ENCODE measurements around the gene AANAT. TPM values are rescaled to one million over a fixed set of nuclear protein-coding genes. Genes with fewer than 3 reads are reported as not detected.
A peak's percentile ranks its signal among the peaks of the same experiment; 100 is the strongest.

Gene AANAT
- total RNA-seq (2021) (0.65 TPM in 1 of 2 replicates, not detected in the other), Bru-seq, nascent RNA (percentile 15 among the genes with signal in this experiment), BruChase-seq, experiment 1, labeled RNA remaining after a 2-hour chase (percentile 16 among the genes with signal in this experiment), BruChase-seq, experiment 2, labeled RNA remaining after a 6-hour chase (percentile 12 among the genes with signal in this experiment)
- long read RNA-seq, result 0 reads

DNA sequence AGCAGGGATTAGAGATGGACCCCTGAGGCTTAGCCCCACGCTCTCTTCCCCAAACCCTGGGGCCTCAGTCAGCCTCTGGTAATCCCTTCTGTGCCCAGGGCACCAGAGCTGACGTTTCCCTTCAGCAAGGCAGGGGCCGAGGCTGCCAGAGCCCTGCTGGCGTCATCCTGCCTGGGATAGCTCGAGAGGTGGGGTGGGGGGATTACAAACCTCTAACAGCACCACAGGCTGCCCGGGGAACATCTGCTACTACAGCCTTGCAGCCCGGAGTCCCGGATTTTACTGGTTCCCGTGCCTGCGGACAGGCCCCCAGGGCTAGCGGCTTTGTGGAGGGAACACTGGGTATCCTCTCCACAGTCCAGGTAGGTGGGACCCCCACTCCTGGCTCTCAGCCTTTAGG is at the start of gene AANAT:
Gene AANAT, plus strand, starts transcription at position 238 of the 400 bp plus-strand sequence. CDS start 1,144 bp downstream, outside the sequence.
- intact Hi-C loops (cut with micrococcal nuclease; ENCODE audit: unreplicated experiment), result loop anchor here (1.0 to 10.0 kb wide), 3 partner anchors 80 to 597 kb away; partner anchors contain the start of gene MXRA7
- no peaks in the 10 kb centered on the region for H3K27me3 ChIP-seq (ENCODE audit: insufficient read depth, low read depth)
- TF ChIP-seq, protein P1, sequence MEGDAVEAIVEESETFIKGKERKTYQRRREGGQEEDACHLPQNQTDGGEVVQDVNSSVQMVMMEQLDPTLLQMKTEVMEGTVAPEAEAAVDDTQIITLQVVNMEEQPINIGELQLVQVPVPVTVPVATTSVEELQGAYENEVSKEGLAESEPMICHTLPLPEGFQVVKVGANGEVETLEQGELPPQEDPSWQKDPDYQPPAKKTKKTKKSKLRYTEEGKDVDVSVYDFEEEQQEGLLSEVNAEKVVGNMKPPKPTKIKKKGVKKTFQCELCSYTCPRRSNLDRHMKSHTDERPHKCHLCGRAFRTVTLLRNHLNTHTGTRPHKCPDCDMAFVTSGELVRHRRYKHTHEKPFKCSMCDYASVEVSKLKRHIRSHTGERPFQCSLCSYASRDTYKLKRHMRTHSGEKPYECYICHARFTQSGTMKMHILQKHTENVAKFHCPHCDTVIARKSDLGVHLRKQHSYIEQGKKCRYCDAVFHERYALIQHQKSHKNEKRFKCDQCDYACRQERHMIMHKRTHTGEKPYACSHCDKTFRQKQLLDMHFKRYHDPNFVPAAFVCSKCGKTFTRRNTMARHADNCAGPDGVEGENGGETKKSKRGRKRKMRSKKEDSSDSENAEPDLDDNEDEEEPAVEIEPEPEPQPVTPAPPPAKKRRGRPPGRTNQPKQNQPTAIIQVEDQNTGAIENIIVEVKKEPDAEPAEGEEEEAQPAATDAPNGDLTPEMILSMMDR (conservative IDR thresholded peaks at IDR 0.05), result no peak
- no peak for TF ChIP-seq EZH2 (IDR thresholded peaks at IDR 0.05; ENCODE audit: low read depth)
- H3K36me3 ChIP-seq (ENCODE audit: low read depth), result no peaks in the 10 kb centered on the region
- no peak for DNase-seq
- no peaks in the 10 kb centered on the region for H4K20me1 ChIP-seq (ENCODE audit: insufficient read depth)
- no peak within 1 kb of the TSS for H3K4me3 ChIP-seq
- no TSS peak for BruUV-seq (replicated peaks)
- no peaks in the 10 kb centered on the region for H3K79me2 ChIP-seq (ENCODE audit: low read depth)
- no peak within 1 kb of the TSS for H2AFZ ChIP-seq
- no peaks in the 10 kb centered on the region for H3K4me1 ChIP-seq (replicated peaks; ENCODE audit: insufficient read depth)
- no peaks in the 10 kb centered on the region for H3K9me3 ChIP-seq (ENCODE audit: insufficient read depth, low read depth)
- ChIA-PET POLR2A (ENCODE audit: unreplicated experiment) (interaction anchor here (0.6 kb wide), 1 partner anchor 50 kb away, joined by 3 read pairs; no protein-coding TSS in a partner anchor), CTCF (interaction anchor here (0.6 to 1.4 kb wide), 3 partner anchors 9 to 79 kb away, joined by 3 to 10 read pairs (median 7); partner anchors contain the start of gene RHBDF2)
- H3F3A ChIP-seq (ENCODE audit: insufficient read depth, low read depth), result no peaks in the 10 kb centered on the region
- H3K9me2 ChIP-seq (ENCODE audit: insufficient read depth), result no peaks in the 10 kb centered on the region
- no peak within 1 kb of the TSS for H3K4me2 ChIP-seq
- no peak within 1 kb of the TSS for H3K27ac ChIP-seq

DNA sequence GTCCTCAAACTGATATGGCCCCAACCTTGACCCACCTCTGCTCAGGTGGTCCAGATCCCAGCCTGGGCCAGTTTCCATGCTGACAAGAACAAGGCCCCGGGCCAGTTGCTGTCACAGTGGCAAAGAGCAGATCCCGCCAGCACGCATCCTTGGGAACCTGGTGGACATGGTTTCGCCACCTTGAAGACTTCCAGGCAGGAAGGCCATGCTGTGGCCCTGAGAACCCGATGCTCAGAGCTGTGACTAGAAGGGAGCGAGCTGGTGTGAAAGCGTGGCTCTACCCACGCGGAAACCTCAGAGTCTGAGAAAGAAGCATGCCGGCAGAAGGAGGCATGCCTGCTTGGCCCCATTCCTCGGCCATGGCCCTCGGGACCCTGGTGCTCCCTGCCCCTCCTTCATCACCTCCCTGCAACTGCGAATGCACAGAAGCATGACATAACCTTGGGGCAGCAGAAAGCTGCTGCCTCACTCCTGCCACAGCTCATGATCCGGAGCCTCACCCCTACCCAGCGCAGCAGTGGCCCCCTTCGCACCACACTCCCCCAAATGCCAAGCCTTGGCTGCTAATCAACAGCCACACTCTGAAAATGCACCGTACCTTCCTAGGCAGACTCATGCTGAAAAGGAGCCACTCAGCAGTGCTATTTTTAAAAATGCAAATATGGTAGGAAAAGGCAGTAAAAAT is 47.7 kb upstream of the AANAT start:
- Histone ChIP-seq H3K4me2 (no peak overlapping the region), H2AFZ (no peak overlapping the region), H3K9me3 (ENCODE audit: insufficient read depth, low read depth) (no peaks in the 10 kb centered on the region), H3K36me3 (ENCODE audit: low read depth) (no peaks in the 10 kb centered on the region), H3K27me3 (ENCODE audit: insufficient read depth, low read depth) (no peaks in the 10 kb centered on the region), H3K4me1 (replicated peaks; ENCODE audit: insufficient read depth) (no peaks in the 10 kb centered on the region), H3K9me2 (ENCODE audit: insufficient read depth) (no peaks in the 10 kb centered on the region), H4K20me1 (ENCODE audit: insufficient read depth) (no peaks in the 10 kb centered on the region; the same call in 1 of the 2 replicates), H3F3A (ENCODE audit: insufficient read depth, low read depth) (no peaks in the 10 kb centered on the region), H3K27ac (no peak overlapping the region), H3K79me2 (ENCODE audit: low read depth) (no peaks in the 10 kb centered on the region), H3K4me3 (no peak overlapping the region)
- no peak for DNase-seq
- TF ChIP-seq EZH2 (IDR thresholded peaks at IDR 0.05; ENCODE audit: low read depth), result no peak
- TF ChIP-seq, protein P1 (conservative IDR thresholded peaks at IDR 0.05), result no peak
- intact Hi-C loops (cut with micrococcal nuclease; ENCODE audit: unreplicated experiment), result no loop called here
- no TSS peak for BruUV-seq (replicated peaks)
- ChIA-PET CTCF (no interaction called here), POLR2A (ENCODE audit: unreplicated experiment) (no interaction called here)

DNA sequence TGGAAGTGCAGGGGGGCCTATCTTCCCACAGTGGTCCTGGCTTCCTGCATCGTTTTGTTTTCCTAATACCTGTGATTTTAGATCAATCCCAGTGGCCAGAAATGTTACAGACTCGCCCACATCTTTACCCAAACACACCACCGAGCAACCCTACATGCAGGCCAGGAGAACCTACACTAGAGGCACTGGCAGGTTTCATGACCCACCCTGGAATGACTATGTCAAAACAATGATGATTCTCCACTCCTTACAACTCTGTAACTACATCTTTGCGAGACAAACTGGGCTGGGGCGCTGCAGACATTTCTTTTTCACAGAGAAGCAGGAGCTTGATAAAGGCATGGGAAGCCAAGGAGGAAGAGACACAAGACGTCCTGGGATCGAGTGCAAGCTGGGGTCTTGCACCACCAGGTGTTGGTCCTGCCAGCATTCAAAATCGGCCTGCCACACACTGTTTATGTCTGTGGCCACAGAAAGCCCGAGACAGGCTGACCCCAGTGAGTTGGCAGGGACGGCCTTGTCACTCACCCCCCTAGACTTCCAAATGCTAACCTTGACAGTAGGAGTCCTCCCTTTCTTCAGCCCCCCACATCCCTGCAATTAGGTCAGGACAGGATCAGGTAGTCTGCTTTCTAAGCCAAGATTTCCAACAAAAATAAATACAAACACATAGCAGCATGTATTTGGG is 46.9 kb upstream of the AANAT start:
- no peak for DNase-seq
- Histone ChIP-seq H3K27me3 (ENCODE audit: insufficient read depth, low read depth) (no peaks in the 10 kb centered on the region), H2AFZ (no peak overlapping the region), H4K20me1 (ENCODE audit: insufficient read depth) (no peaks in the 10 kb centered on the region; the same call in 1 of the 2 replicates), H3K9me3 (ENCODE audit: insufficient read depth, low read depth) (no peaks in the 10 kb centered on the region), H3F3A (ENCODE audit: insufficient read depth, low read depth) (no peaks in the 10 kb centered on the region), H3K4me3 (no peak overlapping the region), H3K27ac (no peak overlapping the region), H3K79me2 (ENCODE audit: low read depth) (no peaks in the 10 kb centered on the region), H3K4me2 (no peak overlapping the region), H3K36me3 (ENCODE audit: low read depth) (no peaks in the 10 kb centered on the region), H3K9me2 (ENCODE audit: insufficient read depth) (no peaks in the 10 kb centered on the region), H3K4me1 (replicated peaks; ENCODE audit: insufficient read depth) (no peaks in the 10 kb centered on the region)
- intact Hi-C loops (cut with micrococcal nuclease; ENCODE audit: unreplicated experiment), result no loop called here
- CTCF ChIA-PET, result no interaction called here
- POLR2A ChIA-PET (ENCODE audit: unreplicated experiment), result no interaction called here
- no peak for TF ChIP-seq EZH2 (IDR thresholded peaks at IDR 0.05; ENCODE audit: low read depth)
- TF ChIP-seq, protein P1 (conservative IDR thresholded peaks at IDR 0.05), result no peak
- no TSS peak for BruUV-seq (replicated peaks)

Measured in PC-9 (cell line).